ENCODE measurements around the gene HBD.
"Not testable (repeated sequence)": the region's sequence is repeated elsewhere in the genome, so short reads cannot be mapped to it uniquely, and the experiment has no call there.

The HBD gene

DNA sequence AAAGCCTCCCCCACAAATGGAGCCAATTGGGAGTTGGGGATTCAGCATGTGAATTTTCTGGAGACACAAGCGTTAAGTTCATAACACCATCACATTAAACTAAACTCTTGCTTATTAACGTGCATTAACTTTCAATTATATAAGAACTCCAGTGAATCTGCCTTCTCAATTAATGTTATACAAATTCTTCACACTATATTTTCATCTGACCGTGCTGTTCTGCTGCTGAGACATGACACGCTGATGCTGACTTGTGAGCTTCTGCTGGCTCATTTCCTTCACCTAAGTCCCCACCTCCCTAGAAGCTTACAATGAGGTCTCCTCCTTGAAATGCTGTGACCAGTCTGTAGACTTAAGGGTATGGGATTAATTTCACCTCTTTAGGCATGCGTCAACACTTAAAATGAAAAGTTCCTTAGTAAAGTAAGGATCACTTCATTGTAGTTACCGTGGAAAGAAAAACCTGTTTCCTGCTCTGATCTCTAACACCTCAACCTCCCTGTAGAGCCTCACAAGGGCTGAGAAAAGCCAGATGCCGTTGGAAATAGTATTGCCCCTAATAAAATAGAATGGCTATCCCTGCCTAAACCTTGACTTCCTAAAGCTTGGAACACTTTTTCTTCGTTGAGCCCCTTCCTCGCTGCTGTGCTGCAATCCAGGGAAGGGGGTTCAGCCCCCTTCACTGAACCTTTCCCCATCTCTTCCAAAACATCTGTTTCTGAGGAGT is 18.1 kb upstream of the HBD start:
- no peak for DNase-seq

DNA sequence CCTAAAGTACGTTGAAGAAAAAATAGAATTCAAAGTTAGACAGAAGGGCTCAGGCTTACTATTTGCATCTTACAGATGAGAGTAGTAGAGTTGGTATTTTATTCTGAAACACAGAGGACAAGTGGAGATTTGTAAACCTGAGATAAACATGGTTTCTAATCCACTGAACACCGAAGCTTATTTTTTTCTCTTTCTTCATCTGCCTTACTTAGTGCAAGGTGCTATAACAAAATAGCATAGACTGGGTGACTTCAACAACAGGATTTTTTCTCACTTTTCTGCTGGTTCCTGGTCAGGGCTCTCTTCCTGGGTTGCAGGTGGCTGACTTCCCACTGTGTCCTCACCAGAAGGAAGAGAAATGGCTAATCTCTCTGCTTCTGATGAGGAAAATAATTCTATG is 17.5 kb upstream of the HBD start:
- no peak for DNase-seq

DNA sequence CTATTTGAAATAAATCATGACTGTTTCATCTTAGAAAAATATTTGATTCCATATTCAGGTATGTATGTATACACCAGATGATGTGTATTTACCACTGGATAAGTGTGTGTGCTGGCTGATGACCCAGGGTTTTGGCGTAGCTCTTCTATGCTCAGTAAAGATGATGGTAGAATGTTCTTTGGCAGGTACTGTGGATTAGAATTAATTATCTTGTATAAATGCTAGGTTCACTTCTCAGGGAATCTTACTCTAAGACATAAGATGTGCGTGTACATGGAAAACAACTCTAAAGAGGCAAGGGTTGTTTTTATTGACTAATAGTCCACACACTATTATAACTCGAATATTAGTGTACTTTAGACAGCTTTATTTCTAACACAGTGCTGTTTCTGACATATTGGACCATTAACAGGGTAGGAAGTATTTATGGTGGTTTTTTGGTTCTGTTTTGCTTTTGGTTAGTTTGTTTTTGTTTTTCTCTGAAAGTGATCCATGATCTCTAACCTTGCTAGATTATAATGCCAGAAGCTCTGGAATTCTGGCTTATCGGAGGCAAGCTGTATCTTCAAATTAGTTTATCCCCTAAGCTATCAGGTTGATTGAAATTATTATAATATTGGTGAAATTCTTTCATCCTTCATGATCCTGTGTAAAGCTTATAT is 16.4 kb upstream of the HBD start:
- no peak for DNase-seq

DNA sequence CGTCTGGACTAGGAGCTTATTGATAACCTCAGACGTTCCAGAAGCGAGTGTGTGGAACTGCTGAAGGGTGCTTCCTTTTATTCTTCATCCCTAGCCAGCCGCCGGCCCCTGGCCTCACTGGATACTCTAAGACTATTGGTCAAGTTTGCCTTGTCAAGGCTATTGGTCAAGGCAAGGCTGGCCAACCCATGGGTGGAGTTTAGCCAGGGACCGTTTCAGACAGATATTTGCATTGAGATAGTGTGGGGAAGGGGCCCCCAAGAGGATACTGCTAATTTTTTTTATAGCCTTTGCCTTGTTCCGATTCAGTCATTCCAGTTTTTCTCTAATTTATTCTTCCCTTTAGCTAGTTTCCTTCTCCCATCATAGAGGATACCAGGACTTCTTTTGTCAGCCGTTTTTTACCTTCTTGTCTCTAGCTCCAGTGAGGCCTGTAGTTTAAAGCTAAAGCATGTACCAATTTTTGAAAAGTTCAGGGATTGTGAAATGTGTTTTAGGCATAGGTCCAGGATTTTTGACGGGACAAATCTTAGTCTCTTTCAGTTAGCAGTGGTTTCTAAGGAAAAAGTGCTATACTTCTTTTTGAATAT is 15.6 kb upstream of the HBD start, which contains the start of gene HBG1:
Gene HBG1 (minus strand): TSS at position 51 of the 590 bp plus-strand sequence. CDS start 53 bp downstream, outside the sequence.
- not testable (repeated sequence) for DNase-seq

DNA sequence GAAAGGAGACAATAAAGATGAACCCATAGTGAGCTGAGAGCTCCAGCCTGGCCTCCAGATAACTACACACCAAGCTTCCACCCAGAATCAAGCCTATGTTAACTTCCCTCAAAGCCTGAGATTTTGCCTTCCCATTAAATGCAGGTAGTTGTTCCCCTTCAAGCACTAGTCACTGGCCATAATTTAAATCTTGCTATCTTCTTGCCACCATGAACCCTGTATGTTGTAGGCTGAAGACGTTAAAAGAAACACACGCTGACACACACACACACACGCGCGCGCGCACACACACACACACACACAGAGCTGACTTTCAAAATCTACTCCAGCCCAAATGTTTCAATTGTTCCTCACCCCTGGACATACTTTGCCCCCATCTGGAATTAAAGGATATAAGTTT is 14.2 kb upstream of the HBD start:
- not testable (repeated sequence) for DNase-seq

DNA sequence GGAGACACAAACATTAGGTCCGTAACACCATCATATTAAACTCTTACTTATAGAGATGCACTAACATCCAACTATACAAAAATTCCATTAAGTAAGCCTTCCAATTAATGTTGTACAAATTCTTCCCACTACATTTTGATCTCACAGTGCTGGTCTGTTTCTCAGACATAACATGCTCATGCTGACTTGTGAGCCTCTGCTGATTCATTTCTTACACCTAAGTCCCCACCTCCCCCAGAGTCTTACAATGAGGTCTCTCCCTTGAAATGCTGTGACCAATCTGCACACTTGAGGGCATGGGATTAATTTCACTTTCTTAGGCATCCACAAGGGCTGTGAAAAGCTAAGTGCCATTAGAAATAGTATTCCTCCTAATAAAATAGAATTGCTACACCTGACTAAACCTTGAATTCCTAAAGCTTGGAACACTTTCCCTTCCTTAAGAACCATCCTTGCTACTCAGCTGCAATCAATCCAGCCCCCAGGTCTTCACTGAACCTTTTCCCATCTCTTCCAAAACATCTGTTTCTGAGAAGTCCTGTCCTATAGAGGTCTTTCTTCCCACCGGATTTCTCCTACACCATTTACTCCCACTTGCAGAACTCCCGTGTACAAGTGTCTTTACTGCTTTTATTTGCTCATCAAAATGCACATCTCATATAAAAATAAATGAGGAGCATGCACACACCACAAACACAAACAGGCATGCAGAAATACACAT is 13.3 kb upstream of the HBD start:
- no peak for DNase-seq

DNA sequence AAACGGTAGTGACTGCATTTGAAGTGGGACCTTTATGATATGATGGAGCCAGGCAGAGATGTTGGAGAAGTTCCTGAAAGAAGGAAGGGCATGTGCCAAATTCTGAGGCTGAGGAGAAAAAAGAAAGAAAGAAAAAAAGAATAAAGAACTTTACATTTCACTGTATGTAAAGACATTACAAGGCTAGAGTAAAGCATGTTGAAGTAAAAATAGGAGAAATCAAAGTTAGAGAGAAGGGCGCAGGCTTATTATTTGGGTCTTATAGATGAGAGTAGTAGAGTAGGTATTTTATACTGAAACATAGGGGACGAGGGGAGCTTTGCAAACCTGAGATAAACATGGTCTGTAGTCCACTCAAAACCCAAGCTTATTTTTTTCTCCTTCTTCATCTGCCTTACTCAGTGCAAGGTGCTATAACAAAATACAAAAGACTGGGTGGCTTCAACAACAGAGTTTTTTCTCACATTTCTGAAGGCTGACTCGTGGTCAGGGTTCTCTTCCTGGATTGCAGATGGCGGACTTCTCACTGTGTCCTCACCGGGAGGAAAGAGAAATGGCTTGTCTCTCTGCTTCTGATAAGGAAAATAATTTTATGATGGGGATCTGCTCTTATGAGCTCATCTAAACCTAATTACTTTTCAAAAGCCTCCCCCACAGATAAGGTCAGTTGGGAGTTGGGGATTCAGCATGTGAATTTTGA is 12.6 kb upstream of the HBD start:
- DNase-seq, result no peak

DNA sequence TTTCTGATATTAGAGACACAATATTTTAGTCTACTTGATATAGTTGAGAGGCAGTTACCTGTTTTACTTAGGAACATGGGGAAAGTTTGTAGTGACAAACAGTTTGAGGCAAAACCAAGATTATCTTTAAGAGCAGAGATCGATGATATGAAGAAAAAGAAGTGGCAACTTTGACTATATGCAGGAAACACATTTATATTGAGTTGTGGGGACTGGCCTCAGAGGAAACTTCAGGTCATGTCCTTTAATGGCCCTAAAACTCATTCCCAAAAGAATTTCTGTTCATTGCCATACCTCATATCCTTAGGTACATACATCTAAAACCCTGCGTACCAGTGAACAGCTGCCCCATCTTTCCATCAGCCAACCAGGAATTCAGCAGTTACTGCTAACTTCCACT is 10.9 kb upstream of the HBD start:
- no peak for DNase-seq

DNA sequence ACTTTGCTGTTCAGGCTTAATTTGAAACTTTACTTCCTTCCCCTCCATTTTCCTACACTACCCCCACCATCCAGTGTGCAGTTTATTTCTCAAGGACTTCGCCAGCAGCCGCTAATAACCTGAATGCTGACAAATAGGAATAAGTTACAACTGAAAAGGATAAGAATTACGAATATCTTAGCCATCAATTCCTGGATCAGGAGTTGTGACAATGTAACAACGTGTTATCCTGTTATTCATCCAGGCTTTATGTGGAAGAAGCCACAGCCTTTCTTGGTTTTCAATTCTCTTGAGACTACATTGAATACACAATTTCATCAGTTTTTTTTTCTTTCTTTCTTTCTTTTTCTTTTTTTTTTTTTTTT is 9.5 kb upstream of the HBD start:
- DNase-seq, result no peak

DNA sequence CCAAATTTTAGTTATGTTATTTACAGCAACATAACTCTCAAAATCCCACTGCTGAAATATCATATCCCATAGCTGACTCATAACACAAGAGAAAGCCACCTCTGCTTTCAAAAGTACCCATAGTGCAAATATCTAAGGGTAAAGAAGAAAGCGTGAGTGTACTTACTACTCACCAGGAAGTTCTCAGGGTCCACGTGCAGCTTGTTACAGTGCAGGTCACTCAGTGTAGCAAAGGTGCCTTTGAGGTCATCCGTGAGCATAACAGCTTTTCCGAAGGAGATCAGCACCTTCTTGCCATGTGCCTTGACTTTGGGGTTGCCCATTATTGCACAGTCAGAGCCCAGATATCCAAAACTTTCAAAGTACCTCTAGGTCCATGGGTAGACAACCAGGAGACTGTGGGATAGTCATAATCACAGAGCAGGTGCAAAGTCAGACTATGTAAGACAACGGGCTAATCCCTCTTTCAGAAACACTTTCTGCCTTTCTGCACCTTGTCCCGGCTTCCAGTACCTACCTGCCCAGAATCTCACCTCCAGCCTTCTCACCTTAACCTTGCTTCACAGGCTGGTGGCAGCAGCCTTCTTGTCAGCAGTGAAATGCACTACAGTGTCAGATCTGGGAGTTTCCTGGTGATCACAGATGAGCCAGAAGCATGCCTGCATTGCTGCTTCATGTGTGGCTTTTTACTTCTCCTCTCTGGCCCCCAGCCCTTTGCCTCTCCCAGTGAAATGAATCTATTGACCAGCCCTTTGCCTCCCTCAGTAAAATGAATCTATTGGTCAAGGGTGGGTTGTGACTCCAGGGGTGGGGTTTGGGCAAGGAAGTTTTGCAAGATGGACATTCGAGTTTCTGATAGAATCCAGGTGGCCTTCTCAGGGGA is 8.9 kb upstream of the HBD start:
- no peak for DNase-seq

DNA sequence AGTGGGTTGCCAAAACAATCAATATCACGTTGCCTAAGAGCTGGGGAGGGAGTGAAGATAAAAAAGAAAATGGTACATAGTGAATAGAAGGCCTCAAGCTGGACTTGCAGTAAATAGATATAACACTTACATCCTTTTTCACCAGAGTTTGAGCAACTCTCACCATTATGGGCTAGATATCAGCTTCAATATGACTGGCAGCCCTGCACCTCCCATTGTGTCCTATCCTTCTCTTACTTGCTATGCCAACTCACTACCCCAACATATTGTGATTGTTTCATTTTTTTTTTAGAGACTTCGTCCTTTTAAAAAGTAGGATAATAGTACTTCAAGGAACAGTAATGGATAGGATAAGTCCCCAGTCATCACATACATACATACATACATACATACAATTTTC is 7.9 kb upstream of the HBD start:
- DNase-seq, result no peak

DNA sequence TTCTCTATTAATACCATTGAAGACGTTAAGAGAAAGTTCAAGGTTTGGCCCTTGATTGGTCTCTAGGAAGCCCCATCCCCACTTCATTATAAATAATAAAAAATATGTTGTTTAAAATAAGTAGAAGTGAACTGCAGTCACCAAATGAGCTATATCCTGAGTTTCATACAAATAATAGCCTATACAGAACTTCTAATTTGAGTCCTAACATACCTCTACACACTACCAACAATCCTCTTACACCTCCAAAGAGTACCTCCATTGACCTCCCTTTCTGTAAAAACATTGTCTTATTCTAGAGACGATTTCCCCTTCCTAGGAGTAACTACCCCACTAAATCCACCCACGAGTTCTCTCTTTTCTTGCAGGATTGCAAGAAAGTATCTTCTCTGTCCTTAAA is 7.2 kb upstream of the HBD start:
- no peak for DNase-seq

DNA sequence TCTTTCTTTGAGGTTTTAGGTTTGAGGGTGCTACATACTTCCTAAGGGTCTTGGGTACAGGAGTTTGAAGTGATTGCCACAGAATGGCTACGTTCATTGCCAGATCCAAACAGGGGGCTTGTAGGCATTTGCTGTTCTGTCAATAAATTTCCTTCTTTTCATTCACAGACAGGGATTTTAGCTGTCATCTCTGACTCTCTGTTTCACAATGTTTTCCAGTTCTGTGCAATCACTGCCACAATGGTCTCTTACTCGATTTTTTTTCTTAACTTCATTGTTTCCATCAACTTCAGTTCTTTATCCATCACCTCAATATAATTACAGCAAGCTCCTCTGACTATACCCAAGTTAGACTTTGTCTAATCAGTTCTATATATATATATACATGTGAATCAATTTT is 6.2 kb upstream of the HBD start:
- DNase-seq, result no peak

DNA sequence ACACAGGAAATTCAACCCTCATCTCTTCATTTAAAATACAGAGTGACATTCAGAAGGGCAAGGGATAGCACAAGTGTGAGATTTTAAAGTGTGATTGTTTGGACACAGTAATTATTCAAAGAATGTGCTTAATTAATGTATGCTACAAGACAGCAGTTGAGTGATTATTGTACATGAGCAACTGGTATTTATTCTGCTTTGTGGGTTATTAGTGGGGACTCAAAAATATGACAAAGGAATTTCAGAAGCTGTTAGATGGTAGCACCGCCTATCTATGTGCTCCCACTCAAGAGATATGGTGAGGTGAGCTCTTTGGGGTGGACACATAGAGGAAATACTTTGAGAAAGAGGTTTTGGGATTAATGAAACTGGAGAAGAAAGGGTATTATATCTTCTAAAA is 5.8 kb upstream of the HBD start:
- DNase-seq, result no peak

DNA sequence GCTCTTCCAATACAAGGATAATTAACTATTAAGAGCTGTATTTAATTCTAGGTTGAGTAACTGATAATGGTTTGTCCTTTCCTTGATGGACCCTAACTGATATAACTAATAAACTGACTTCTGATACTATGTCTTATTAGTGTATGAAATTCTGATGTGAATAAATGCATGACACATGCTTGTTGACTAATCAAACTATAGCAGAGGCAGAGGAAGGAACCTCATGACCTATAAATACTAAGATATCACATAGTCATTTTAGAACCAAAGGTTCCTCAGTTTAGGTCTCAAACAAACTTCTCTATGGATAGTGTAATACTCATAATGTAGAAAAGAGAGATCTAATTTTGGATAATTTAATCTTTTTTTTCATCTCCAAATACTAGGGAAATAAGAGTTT is 4.8 kb upstream of the HBD start:
- DNase-seq, result no peak

DNA sequence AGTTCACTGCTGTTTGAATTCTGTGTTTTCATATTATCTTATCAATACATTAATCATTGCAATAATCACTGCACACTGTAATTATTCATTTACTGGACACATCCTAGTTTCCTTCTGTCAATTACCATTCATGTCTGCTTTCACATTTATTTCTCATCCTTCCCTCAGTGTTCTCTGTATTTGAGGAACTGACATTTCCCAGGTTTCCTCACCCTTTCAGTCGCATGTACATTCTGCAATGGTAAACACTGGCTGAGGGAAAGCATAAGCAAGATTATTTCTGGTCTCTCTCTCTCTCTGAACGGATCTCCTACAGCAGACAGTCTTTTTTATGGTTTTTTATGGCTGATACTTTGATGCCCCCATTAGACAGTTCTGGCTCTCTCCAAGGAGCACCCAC is 4.2 kb upstream of the HBD start:
- no peak for DNase-seq

DNA sequence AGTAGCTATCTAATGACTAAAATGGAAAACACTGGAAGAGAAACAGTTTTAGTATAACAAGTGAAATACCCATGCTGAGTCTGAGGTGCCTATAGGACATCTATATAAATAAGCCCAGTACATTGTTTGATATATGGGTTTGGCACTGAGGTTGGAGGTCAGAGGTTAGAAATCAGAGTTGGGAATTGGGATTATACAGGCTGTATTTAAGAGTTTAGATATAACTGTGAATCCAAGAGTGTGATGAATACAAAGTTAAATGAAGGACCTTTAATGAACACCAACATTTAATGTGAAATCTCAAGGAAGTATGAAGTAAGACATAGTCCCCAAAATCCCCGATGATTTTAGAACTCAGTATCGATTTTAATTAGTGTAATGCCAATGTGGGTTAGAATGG is 3.1 kb upstream of the HBD start:
- DNase-seq, result no peak

DNA sequence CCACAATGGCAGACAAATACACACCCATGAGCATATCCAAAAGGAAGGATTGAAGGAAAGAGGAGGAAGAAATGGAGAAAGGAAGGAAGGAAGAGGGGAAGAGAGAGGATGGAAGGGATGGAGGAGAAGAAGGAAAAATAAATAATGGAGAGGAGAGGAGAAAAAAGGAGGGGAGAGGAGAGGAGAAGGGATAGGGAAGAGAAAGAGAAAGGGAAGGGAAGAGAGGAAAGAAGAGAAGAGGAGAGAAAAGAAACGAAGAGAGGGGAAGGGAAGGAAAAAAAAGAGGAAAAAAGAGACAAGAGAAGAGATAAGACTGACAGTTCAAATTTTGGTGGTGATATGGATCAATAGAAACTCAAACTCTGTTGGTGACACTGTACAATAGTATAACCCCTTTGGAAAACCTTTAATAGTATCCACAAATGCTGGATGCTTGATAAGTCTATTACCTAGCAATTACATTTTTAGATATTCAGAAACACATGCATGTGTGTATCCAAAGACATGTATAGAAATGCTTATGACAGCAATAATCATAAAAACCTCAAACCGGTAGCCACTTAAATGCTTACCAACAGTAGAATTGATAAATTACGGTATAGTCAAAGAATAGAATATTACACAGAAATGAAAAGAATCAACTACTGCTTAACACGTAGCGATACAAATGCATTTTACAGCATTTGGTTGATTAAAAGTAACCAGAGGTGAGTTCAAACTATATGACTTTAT is 1.2 kb upstream of the HBD start:
- no peak for DNase-seq

DNA sequence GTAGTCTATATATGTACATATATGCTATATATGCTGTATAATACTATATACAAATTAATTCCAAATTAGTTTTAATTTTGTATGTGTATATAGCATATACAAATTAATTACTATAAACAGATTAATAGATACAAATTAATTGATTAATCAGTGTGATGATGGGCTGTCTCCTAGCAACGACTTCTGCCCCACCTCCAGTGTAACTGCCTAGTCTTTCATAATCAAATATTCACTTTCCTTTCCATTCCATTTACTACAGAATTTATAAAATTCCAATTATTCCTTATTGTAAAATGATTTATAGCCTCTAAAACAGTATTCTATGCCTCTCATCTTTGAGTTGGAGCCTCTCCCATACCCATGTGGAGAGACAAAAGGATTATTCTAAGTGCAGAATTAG is 976 bp downstream of the HBD start:
- no peak for DNase-seq

DNA sequence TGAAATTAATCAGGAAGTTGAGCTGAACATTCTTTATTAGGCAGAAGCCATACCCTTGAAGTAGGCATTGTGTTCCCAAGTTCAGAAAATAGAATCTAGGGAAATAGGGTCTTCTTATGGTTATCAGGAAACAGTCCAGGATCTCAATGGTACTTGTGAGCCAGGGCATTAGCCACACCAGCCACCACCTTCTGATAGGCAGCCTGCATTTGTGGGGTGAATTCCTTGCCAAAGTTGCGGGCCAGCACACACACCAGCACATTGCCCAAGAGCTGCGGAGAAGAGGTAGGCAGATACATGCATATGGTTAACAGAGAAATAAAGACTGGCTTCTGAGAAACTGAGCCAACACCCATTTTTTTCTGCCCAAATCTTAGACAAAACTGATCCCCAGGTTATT is 1.5 kb downstream of the HBD start:
- no peak for DNase-seq

DNA sequence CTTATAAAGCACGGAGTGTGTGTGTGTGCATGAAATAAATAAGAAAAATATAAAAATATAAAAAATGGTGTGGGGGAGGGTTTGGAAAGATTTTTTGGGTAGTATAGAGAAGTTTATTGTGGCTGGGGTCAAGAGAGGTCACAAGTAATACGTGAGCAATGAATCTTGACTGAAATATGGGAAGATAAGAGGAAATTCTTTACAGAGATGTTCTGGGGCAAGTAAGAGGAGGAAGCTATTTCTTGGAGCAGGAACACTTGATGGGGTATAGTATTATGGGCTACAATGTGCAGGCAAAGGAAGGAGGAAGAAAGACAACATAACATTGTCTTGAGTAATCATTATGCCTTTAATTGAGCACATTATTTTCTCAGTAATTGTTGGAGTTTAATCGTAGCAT is 2.1 kb downstream of the HBD start:
- no peak for DNase-seq
